Measurements from ENCODE around the gene MCHR1. TPM values are rescaled to one million over a fixed set of nuclear protein-coding genes. Genes with fewer than 3 reads are reported as not detected.

The MCHR1 gene
- total and polyA plus RNA-seq, 9 donors: 1.4 to 18.1 (median 3.3) TPM

DNA sequence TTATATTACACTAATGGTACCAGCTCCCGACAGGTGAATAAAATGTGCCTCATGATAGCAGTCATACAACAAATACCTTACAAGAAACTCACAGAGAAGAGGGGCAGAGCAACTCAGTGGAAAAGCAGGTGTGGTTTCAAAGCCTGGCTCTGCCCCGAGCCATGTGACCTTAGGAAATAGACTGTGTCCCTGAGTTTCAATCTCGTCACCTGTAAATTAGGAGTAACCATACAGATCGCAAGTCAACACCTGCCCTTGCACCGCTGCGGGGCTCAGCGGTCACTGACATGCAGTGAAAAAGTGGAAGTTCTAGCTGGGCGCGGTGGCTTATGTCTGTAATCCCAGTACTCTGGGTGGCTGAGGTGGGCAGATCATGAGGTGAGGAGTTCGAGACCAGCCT, 30.9 kb upstream of the MCHR1 start:
- intact Hi-C loops (cut with DNase I): loop anchor here in 3 of 4 donors (5.0 to 10.0 kb wide), 3 partner anchors 124 to 211 kb away; no protein-coding TSS in a partner anchor
- TF ChIP-seq POLR2A (IDR thresholded peaks at IDR 0.05): no peak
- H3K9me3 ChIP-seq: no peaks in the 10 kb centered on the region
- DNase-seq: peak in 1 of 5 donors; percentile 32
- no peaks in the 10 kb centered on the region for H3K27me3 ChIP-seq
- H3K27ac ChIP-seq: no peak overlapping the region
- H3K4me1 ChIP-seq (ENCODE audit: insufficient read depth): peaks cover 6% of the 10 kb centered on the region
- H3K4me3 ChIP-seq: no peak overlapping the region
- 91 to 96% (median 93%) methylated on average over 10 of the region's 10 CpGs for WGBS, 3 donors
- H3K36me3 ChIP-seq: no peaks in the 10 kb centered on the region

DNA sequence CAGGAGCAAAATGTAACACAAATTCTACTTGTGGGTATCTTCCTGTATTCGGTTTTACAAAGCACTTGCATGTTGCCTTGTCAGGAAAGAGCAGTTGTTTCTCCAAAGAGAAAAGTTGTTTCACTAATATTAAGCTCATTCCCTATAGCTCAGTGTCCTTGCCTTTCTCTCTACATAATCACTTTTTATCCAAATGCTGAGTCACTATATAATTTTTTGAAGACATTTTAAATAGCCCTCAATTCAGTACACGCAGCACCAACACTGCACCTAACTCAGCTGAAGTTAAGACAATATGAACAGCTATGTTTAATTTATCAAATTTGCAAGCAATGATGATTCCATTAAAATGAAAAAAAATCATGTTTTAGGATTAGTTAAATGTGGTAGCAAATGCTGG, 28.2 kb upstream of the MCHR1 start:
- Histone ChIP-seq H3K4me3 (peak overlapping the region; percentile 64), H3K36me3 (no peaks in the 10 kb centered on the region), H3K27me3 (no peaks in the 10 kb centered on the region), H3K4me1 (ENCODE audit: insufficient read depth) (peaks cover 8% of the 10 kb centered on the region), H3K27ac (peak overlapping the region; percentile 97), H3K9me3 (no peaks in the 10 kb centered on the region)
- 44 to 55% (median 50%) methylated on average over 2 of the region's 2 CpGs for WGBS, 3 donors
- TF ChIP-seq EP300 (IDR thresholded peaks at IDR 0.05) (no peak), POLR2A (IDR thresholded peaks at IDR 0.05) (no peak)
- TF ChIP-seq, protein P1, sequence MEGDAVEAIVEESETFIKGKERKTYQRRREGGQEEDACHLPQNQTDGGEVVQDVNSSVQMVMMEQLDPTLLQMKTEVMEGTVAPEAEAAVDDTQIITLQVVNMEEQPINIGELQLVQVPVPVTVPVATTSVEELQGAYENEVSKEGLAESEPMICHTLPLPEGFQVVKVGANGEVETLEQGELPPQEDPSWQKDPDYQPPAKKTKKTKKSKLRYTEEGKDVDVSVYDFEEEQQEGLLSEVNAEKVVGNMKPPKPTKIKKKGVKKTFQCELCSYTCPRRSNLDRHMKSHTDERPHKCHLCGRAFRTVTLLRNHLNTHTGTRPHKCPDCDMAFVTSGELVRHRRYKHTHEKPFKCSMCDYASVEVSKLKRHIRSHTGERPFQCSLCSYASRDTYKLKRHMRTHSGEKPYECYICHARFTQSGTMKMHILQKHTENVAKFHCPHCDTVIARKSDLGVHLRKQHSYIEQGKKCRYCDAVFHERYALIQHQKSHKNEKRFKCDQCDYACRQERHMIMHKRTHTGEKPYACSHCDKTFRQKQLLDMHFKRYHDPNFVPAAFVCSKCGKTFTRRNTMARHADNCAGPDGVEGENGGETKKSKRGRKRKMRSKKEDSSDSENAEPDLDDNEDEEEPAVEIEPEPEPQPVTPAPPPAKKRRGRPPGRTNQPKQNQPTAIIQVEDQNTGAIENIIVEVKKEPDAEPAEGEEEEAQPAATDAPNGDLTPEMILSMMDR (IDR thresholded peaks at IDR 0.05): no peak
- DNase-seq: no peak
- intact Hi-C loops (cut with DNase I): no loop called here

DNA sequence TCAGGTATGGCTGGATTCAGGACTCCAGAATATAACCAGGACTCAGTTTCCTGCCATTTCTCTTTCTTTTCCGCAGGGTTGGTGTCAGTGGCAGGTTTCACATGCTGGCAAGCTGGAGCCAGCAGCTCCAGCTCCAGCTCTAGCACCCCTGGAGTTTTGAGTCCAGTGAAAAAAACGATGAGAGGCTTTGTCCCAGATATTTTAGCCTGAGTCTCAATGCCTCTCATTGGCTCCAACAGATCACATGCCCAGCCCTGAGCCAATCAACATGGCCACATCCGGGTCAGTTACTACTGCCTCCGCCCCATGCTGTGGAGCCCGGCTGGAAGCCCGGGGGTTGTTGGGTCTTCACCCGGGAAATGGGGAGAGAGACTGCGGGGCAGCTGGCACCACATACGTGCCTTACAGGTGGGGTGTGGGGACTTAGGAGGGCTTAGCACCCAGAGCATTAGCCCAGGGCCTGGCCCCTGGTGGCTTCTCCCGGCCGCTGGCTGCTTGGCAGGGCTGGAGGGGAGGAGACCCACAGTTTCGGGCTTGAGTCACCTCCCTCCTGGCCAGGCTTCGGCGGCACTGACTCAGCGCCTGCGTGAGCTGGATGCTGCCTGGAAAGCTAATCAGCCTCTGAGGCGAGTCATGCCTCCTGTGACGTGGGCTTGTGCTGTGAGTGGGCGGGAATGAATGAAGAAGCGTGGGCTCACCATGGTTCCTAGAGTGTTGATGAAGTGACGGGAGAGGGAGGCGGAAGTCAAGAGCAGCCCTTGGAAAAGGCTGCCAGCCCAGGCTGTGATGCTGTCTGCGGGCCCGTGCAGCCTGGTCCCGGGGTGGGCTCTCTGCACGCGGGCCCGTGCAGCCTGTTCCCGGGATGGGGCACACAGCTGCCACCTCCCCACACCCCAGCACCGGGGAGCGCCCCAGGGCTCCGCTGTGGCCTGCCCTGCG, 27.5 kb upstream of the MCHR1 start:
- peak overlapping the region; percentile 64 for H3K4me3 ChIP-seq
- no peaks in the 10 kb centered on the region for H3K9me3 ChIP-seq
- 16 to 20% (median 19%) methylated on average over 31 to 33 of the region's 33 CpGs for WGBS, 3 donors
- peak overlapping the region; percentile 97 for H3K27ac ChIP-seq
- H3K4me1 ChIP-seq (ENCODE audit: insufficient read depth): peaks cover 6% of the 10 kb centered on the region
- H3K36me3 ChIP-seq: no peaks in the 10 kb centered on the region
- no peaks in the 10 kb centered on the region for H3K27me3 ChIP-seq
- DNase-seq: peak; percentile 96 to 98 (median 96)
- TF ChIP-seq, protein P1 (IDR thresholded peaks at IDR 0.05): peak in 1 of 3 donors; percentile 43
- TF ChIP-seq EP300 (IDR thresholded peaks at IDR 0.05) (peak; percentile 62), POLR2A (IDR thresholded peaks at IDR 0.05) (peak; percentile 89)
- intact Hi-C loops (cut with DNase I): no loop called here

DNA sequence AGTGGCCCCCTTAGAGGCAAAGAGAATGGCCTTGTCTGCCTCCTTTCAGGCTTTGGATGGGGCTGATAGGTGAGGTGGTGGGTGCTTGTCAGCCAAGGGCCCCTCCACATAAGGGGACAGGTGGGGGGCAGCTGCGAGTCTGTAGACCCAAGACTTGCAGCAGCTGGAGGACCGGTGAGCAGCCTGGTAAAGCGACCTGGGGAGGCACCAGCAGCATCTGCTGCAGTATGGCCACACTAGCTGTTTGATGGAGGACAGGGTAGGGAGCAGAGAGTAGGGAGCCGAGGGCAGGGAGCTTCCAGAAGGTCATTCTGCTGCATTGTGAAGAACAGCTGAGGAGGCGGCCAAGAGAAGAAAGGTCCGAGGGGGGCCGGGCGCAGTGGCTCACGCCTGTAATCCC, 25.9 kb upstream of the MCHR1 start:
- no peaks in the 10 kb centered on the region for H3K36me3 ChIP-seq
- no peaks in the 10 kb centered on the region for H3K27me3 ChIP-seq
- intact Hi-C loops (cut with DNase I): no loop called here
- H3K4me1 ChIP-seq (ENCODE audit: insufficient read depth): peaks cover 6% of the 10 kb centered on the region
- H3K27ac ChIP-seq: peak overlapping the region; percentile 97
- TF ChIP-seq, protein P1 (IDR thresholded peaks at IDR 0.05): no peak
- TF ChIP-seq EP300 (IDR thresholded peaks at IDR 0.05) (no peak), POLR2A (IDR thresholded peaks at IDR 0.05) (no peak)
- H3K9me3 ChIP-seq: no peaks in the 10 kb centered on the region
- peak in 1 of 5 donors; percentile 41 for DNase-seq
- 93 to 94% (median 94%) methylated on average over 9 of the region's 9 CpGs for WGBS, 3 donors
- H3K4me3 ChIP-seq: no peak overlapping the region

Data from ovary (tissue), 9 donors.